HG03469 (cell line): Measurements from ENCODE around the gene TTC33.

ENCODE experiments used
- ATAC-seq: cut with Tn5 transposase; IDR thresholded peaks from one replicate; pipeline ENCODE4 v1.9.1; 2021; ENCODE audit warnings: mild to moderate bottlenecking, moderate library complexity, moderate number of reproducible peaks; ENCODE audit not compliant: unreplicated experiment

Gene TTC33

DNA sequence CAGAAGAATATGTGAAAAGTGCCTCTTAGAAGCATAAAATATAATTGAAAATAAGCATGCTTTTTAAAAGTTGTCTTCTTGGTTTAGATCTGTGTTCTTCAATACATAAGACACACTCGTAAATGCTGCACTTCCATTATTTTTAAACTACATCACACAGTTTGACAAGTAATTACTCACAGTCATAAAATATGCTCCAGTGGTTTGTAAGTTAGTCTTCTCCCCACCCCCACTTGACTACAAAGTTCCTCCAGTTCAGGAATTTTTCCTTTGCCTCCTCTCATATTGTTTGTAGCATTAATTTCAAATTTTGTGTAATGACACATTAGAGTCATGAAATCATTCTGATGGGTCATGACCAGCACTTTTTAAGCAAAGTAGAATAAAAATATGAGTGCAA is 136.3 kb downstream of the TTC33 start:
- no peak for ATAC-seq

GRCh38 chr5:40618926-40619325 is 136.8 kb downstream of the TTC33 start:
- no peak for ATAC-seq

DNA sequence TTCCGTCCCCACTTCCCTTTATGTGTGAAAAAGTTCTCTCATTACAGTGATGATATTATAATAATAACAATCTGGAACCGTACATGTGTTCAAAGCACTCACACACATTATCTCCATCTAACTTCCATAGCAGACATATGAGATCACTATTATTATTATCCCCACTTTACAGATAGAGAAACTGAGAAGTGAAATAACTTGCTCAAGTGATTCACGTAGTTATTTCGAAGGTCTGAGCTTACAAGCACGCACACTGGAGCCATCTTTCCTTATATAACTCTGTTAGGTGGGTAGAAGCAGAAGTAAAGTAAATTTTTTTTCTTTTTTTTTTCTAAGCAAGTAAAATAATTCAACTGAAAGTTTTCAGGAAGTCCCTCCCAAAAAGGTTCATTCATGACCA is 139.0 kb downstream of the TTC33 start:
- peak; percentile 44 for ATAC-seq

DNA sequence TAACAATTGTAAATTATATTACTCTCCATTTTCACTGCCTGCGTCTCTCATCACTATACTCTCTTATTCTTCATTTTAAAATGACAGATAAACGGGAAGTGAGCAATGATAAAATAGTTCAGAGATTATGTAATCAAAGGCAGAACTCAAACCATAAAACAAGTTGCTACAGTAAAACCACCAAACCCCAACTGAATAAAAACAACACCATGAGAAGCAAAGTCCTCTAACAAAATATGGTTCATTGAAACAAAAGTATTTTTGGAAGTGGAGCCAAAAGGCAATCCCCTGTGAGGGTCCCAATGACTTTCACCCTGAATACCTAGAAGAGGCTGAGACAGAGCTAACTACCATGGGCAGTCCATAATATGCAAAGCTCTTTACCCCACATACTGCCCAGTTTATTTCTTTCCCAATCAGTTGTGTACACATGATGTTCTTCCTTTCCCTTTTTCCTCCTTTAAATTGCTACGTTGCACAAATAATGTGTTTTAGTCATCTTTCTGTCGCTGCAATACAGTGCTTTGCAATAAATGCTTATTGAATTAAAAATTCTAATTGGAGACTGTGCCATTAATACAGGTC is 140.1 kb downstream of the TTC33 start:
- no peak for ATAC-seq

GRCh38 chr5:40614923-40615585 is 140.7 kb downstream of the TTC33 start:
- ATAC-seq = no peak

DNA sequence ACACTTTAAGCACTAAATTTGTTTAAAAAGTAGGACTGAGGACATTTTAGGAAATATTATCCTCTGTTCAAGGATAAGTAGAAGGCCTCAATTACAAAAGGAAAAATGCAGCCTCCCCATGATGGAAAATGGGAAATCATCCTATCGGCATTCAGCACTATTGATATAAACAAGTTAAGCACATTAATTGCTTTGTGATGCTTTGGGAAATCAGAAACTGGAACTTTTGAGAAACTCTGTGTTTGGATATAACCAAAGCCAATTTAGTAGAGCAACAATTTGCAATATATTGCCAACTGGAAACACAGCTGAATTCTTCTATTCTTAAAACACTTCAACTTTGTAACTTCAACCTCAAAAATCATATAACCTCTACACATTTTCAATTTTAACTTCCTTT is 141.3 kb downstream of the TTC33 start:
- no peak for ATAC-seq

DNA sequence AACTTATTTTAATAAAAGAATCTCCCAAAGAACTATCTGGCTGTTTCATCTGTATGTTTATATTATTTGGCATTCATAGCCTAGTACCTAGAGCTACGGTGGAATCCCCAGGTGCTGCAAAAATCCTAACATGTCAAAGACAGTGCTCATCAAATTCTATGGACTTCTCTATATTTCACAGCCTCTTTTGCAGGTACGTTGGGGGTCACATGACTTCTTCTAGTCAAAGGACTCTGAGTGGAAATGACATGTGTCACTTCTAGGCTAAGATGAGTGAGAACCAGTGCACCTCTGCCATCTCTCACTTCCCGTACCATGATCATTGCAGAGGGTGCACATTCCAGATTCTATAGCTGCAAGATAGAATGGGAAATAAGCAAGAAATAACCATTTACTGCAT is 148.6 kb downstream of the TTC33 start:
- ATAC-seq = no peak

DNA sequence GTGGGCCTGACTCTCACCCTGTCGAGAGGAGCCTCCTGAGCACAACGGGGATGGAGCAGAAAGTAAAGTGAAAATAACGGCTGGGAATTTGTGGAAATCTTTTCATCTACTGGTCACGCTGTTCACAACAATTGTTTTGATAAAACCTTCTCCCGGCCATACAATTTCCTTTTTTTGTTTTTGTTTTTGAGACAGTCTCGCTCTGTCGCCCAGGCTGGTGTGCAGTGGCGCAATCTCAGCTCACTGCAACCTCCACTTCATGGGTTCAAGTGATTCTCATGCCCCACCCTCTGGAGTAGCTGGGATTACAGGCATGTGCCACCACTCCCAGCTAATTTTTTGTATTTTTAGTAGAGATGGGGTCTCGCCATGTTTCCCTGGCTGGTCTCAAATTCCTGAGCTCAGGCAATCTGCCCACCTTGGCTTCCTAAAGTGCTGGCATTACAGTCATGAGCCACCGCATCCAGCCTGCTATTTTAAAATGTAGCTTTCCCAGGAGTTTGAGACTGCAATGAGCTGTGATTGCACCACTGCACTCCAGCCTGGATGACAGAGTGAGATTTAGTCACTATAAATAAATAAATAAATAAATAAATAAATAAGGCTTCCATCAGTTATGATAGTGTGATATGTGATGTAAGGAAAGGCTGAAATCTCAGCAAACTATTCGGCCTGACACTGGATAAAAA is 149.5 kb downstream of the TTC33 start:
- no peak for ATAC-seq

DNA sequence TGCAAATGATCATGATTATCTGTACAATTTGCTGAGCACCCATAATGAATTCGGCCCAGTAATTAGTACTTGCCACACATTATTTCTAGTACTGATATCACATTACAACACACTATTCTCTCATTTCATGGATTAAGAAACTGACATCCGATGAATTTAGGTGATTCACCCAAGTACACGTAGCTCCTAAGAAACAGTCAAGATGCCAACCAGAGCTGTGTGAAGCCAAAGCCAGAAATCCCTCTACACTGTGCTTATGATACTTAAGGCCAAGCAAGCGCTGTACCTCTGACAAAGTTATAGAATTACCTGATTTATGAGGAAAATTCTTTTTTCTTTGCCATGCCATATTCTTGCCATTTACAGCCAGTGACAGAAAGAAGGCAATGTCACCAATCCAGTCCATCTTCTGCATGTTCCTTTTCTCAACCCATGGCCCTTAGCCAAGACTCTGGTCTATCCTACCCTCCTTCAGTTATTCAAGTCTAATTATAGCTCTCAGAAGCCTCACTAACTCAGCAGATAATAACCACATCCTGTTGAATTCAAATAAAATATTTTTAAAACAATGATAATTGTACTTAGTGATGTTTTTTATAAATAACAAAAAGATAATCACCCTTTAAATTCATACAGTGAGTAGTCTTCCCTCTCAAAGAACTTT is 150.3 kb downstream of the TTC33 start:
- no peak for ATAC-seq

- no peak for ATAC-seq
These were observed 152.4 kb downstream of the TTC33 start for GRCh38 chr5:40603378-40603777.

DNA sequence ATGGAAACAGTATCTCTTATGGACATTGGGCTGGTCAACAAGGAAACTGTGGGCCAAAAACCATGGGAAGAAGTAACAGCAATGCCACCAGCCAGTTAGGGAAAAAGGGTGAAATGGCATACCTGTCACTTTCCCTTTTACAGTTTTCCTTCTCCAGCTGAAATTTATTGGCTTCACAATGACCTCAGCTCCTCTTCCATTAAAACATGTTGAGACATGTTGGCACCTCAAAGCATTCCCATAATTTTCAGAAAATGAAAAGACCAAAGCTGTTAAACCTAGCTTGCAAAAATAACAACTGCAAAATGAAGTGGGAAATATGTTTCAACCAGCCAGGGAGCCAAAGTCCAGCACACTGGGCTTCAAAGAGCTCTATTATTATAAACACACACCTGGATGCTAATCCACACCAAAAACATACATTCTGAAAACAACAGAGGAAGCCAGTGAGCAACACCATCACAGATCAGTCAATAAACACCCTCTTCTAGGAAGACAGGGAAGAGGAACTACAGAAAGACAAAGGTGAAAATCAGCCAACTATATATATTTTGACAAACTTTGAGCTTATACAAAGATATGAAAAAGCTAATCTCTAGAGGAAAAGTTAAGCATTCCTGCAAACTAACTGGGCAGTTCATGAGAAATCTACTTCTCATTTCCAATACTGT is 154.4 kb downstream of the TTC33 start:
- ATAC-seq = no peak

GRCh38 chr5:40600383-40600782 is 155.4 kb downstream of the TTC33 start:
- ATAC-seq = no peak

DNA sequence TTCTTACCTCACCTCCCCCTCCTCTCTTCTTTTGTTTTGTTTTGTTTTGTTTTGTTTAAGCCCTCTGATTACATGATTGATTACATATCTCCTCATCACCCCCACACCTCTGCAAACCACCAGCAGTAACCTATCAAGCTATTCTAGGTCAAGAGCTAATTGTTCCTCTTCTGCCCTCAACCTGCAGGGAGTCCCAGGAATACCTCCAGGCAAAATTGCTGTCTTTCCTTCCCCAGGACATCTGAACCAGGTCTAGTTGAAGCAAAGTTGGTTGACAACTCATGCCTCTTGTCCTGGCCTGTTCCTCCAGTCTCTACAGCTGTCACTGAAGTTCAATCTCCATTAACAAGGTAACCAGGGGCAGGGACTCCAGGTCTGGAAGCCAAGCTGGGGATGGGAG is 156.1 kb downstream of the TTC33 start:
- no peak for ATAC-seq

DNA sequence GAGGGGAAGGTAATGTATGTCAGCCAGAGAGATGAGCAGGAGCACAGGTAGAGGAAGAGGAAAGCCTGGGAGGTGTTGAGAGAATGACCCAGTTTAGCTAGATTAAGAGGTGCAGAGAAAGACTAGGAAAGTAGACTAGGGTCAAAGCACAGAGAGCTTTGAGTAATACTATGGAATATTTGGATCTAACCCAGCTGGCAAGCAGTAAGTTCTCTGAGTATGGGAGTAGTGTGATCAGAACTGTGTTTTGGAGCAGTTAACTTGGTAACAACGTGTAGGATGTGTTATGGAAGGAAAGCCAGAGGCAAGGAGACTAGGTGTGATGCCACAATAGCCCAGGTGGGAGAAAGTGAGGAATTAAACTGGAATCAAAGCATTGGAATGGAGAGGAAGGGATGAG is 160.9 kb downstream of the TTC33 start:
- no peak for ATAC-seq

DNA sequence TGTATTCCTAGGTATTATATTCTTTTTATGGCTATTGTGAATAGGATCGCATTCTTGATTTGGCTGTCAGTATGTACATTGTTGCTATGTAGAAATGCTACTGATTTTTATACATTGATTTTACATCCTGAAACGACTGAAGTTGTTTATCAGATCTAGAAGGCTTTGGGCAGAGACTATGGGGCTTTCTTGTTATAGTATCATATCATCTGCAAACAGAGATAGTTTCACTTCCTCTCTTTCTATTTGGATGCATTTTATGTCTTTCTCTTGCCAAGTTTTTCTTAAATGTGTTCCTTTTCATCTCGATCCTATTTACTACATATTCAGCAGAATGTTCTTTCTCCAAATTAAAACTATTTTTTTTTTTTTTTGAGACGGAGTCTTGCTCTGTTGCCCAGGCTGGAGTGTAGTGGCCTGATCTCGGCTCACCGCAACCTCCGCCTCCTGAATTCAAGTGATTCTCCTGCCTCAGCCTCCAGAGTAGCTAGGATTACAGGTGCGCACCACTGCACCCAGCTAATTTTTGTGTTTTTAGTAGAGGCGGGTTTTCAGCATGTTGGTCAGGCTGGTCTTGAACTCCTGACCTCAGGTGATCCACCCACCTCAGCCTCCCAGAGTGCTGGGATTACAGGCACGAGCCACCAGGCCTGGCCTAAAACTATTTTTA is 163.9 kb downstream of the TTC33 start:
- peak; percentile 95 for ATAC-seq

- no peak for ATAC-seq
These were observed 168.4 kb downstream of the TTC33 start for GRCh38 chr5:40587376-40587775.

GRCh38 chr5:40585537-40586267 is 170.1 kb downstream of the TTC33 start:
- ATAC-seq = no peak

DNA sequence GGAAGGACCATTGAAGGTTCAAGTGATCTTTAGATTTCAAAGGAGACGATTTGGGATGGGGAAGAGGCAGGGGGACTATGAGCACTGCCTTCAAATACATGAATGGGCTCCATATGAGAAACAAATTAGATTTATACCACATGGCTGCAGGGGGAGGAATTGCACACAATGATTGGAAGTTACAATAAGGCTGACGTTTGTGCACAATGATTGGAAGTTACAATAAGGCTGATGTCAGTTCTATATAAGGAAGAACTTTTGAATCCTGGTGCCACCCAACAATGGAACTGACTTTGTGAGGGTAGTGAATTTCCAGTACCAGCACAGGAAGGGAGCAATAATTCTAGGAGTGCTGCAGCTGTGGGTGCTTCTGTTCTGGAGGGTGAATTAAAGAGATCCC is 171.7 kb downstream of the TTC33 start:
- ATAC-seq = no peak

DNA sequence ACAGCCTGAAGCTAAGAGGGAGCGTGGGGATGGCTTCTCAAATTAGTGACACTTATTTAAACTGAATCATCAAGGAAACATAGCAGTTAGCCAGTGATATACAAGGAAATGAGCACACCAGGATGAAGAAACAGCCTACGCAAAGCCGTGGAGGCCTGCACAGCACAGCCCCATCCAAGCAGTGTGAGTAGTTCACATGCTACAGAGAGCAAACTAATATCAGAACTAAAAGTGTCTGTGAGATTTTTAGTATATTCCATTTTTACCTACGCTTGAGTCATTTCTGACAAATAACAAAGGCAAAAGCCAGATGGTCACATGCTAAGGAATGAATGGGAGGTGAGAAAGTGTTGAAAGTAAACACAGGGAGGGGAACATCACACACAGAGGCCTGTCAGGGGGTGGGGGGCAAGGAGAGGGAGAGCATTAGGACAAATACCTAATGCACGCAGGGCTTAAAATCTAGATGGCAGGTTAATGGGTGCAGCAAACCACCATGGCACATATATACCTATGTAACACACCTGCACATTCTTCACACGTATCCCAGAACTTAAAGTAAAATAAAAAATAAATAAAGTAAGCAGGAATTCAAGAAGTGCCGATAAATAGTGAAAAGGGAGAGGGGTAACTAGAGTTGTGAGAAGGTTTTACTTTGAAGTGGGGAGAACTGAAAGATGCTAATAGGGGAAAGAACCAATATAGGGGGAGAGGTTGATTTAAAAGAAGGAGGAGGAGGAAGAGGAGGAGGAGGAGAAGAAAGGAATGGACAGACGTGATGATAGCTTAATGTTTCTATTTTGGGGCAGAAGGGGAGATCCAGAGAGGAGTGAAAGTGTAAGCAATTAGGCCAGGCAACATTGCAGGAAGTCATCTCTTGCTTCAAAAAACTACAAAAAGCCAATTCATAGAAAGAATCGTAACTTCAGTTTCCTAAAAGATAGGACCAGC is 177.0 kb downstream of the TTC33 start:
- ATAC-seq = peak; percentile 96
